Activated CD4-positive, alpha-beta T cell treated with anti-CD3 and anti-CD28 coated beads, Interleukin-2, amount 10 ng/mL, durations not matched to agents 24 days and 14 days (primary cell): ENCODE measurements around the gene RAVER1. TPM values are rescaled to one million over a fixed set of nuclear protein-coding genes. Genes with fewer than 3 reads are reported as not detected.
"Not testable (repeated sequence)": the region's sequence is repeated elsewhere in the genome, so short reads cannot be mapped to it uniquely, and the experiment has no call there.

Source experiments
- DNase-seq: peaks from one replicate; pipeline ENCODE4 v3.0.0; 2022
- H3K27ac Mint-ChIP-seq: one replicate; pipeline ENCODE4 v1.8.0; 2022; ENCODE audit warnings: mild to moderate bottlenecking, mixed read lengths
- H3K27me3 Mint-ChIP-seq: one replicate; pipeline ENCODE4 v1.8.0; 2022; ENCODE audit warnings: mixed read lengths
- H3K36me3 Mint-ChIP-seq: one replicate; pipeline ENCODE4 v1.8.0; 2022; ENCODE audit warnings: low read depth, mild to moderate bottlenecking, mixed read lengths
- H3K4me1 Mint-ChIP-seq: one replicate; pipeline ENCODE4 v1.8.0; 2021; ENCODE audit warnings: mixed read lengths
- H3K4me3 Mint-ChIP-seq: one replicate; pipeline ENCODE4 v1.8.0; 2022; ENCODE audit warnings: mild to moderate bottlenecking, moderate library complexity, mixed read lengths
- H3K9me3 Mint-ChIP-seq: one replicate; pipeline ENCODE4 v1.8.0; 2021; ENCODE audit warnings: mixed read lengths
- intact Hi-C: fragments of 100-400 bp; cut with micrococcal nuclease; formaldehyde crosslinking; loops from one replicate; pipeline ENCODE4 v1.15.1; 2023
- total RNA-seq: library from RNA; stranded (reverse); gene quantifications from 2 replicates; pipeline ENCODE4 v1.2.3, GENCODE V29; 2022

Gene RAVER1
- total RNA-seq, 1 donor from 2014 or later: 96.1 TPM

- no peaks in the 10 kb centered on the region for H3K9me3 Mint-ChIP-seq
- H3K4me3 Mint-ChIP-seq: peak overlapping the region; percentile 12
- intact Hi-C loops: no loop called here
- peaks cover 46% of the 10 kb centered on the region for H3K36me3 Mint-ChIP-seq
- peaks cover 14% of the 10 kb centered on the region for H3K27me3 Mint-ChIP-seq
- no peak for DNase-seq
- H3K4me1 Mint-ChIP-seq: peaks cover 45% of the 10 kb centered on the region
- peak overlapping the region; percentile 7 for H3K27ac Mint-ChIP-seq
These were observed 47.9 kb downstream of the RAVER1 start for GRCh38 chr19:10285393-10285792.

GRCh38 chr19:10284960-10285278, 48.4 kb downstream of the RAVER1 start:
- H3K9me3 Mint-ChIP-seq: no peaks in the 10 kb centered on the region
- peak overlapping the region; percentile 12 for H3K4me3 Mint-ChIP-seq
- DNase-seq: no peak
- peak overlapping the region; percentile 7 for H3K27ac Mint-ChIP-seq
- peaks cover 49% of the 10 kb centered on the region for H3K36me3 Mint-ChIP-seq
- H3K4me1 Mint-ChIP-seq: peaks cover 42% of the 10 kb centered on the region
- intact Hi-C loops: no loop called here
- H3K27me3 Mint-ChIP-seq: peaks cover 10% of the 10 kb centered on the region

GRCh38 chr19:10284065-10284959, 49.0 kb downstream of the RAVER1 start:
- DNase-seq: no peak
- Mint-ChIP-seq H3K4me3 (no peak overlapping the region), H3K4me1 (peaks cover 46% of the 10 kb centered on the region), H3K27me3 (peaks cover 10% of the 10 kb centered on the region), H3K27ac (no peak overlapping the region), H3K36me3 (peaks cover 52% of the 10 kb centered on the region), H3K9me3 (no peaks in the 10 kb centered on the region)
- intact Hi-C loops: no loop called here

GRCh38 chr19:10283301-10284064, 49.8 kb downstream of the RAVER1 start:
- Mint-ChIP-seq H3K4me1 (peaks cover 45% of the 10 kb centered on the region), H3K9me3 (no peaks in the 10 kb centered on the region), H3K36me3 (peaks cover 57% of the 10 kb centered on the region), H3K27me3 (peaks cover 4% of the 10 kb centered on the region), H3K27ac (no peak overlapping the region), H3K4me3 (no peak overlapping the region)
- DNase-seq: no peak
- intact Hi-C loops: no loop called here

GRCh38 chr19:10282043-10282442, 51.3 kb downstream of the RAVER1 start:
- H3K27ac Mint-ChIP-seq, H3K4me3 Mint-ChIP-seq, H3K9me3 Mint-ChIP-seq, DNase-seq, H3K27me3 Mint-ChIP-seq, intact Hi-C loops: not testable (repeated sequence)
- Mint-ChIP-seq H3K4me1 (peaks cover 41% of the 10 kb centered on the region), H3K36me3 (peaks cover 70% of the 10 kb centered on the region)

GRCh38 chr19:10279737-10280442, 53.4 kb downstream of the RAVER1 start:
- no peaks in the 10 kb centered on the region for H3K27me3 Mint-ChIP-seq
- no peak for DNase-seq
- peak overlapping the region; percentile 74 for H3K27ac Mint-ChIP-seq
- intact Hi-C loops: no loop called here
- no peak overlapping the region for H3K4me3 Mint-ChIP-seq
- H3K4me1 Mint-ChIP-seq: peaks cover 22% of the 10 kb centered on the region
- peaks cover 60% of the 10 kb centered on the region for H3K36me3 Mint-ChIP-seq
- H3K9me3 Mint-ChIP-seq: no peaks in the 10 kb centered on the region

GRCh38 chr19:10278935-10279334, 54.4 kb downstream of the RAVER1 start:
- peaks cover 29% of the 10 kb centered on the region for H3K4me1 Mint-ChIP-seq
- no peaks in the 10 kb centered on the region for H3K27me3 Mint-ChIP-seq
- intact Hi-C loops: no loop called here
- DNase-seq: no peak
- peak overlapping the region; percentile 51 for H3K4me3 Mint-ChIP-seq
- H3K27ac Mint-ChIP-seq: peak overlapping the region; percentile 75
- H3K36me3 Mint-ChIP-seq: peaks cover 61% of the 10 kb centered on the region
- no peaks in the 10 kb centered on the region for H3K9me3 Mint-ChIP-seq

- peaks cover 57% of the 10 kb centered on the region for H3K36me3 Mint-ChIP-seq
- H3K27ac Mint-ChIP-seq: no peak overlapping the region
- no peaks in the 10 kb centered on the region for H3K9me3 Mint-ChIP-seq
- DNase-seq: no peak
- intact Hi-C loops: no loop called here
- H3K4me1 Mint-ChIP-seq: peaks cover 33% of the 10 kb centered on the region
- peak overlapping the region; percentile 13 for H3K4me3 Mint-ChIP-seq
- no peaks in the 10 kb centered on the region for H3K27me3 Mint-ChIP-seq
These were observed 55.3 kb downstream of the RAVER1 start for GRCh38 chr19:10277795-10278589.

- Mint-ChIP-seq H3K4me1 (peaks cover 42% of the 10 kb centered on the region), H3K9me3 (no peaks in the 10 kb centered on the region), H3K27me3 (no peaks in the 10 kb centered on the region), H3K4me3 (peak overlapping the region; percentile 69), H3K27ac (peak overlapping the region; percentile 39), H3K36me3 (peaks cover 54% of the 10 kb centered on the region)
- DNase-seq: no peak
- intact Hi-C loops: loop anchor here (5.0 kb wide), 2 partner anchors 43 to 293 kb away; partner anchors contain the start of genes CDKN2D, FDX2 and KRI1
These were observed 58.7 kb downstream of the RAVER1 start for GRCh38 chr19:10274589-10274988.

- H3K4me1 Mint-ChIP-seq: peaks cover 33% of the 10 kb centered on the region
- H3K27me3 Mint-ChIP-seq: no peaks in the 10 kb centered on the region
- no peaks in the 10 kb centered on the region for H3K9me3 Mint-ChIP-seq
- H3K27ac Mint-ChIP-seq: peak overlapping the region; percentile 96
- peak overlapping the region; percentile 96 for H3K4me3 Mint-ChIP-seq
- peaks cover 33% of the 10 kb centered on the region for H3K36me3 Mint-ChIP-seq
- DNase-seq: peak; percentile 80
- intact Hi-C loops: loop anchor here (1.0 to 5.0 kb wide), 5 partner anchors 11 to 296 kb away; partner anchors contain the start of genes CDKN2D, FDX2, KRI1 and RAVER1
These were observed 61.7 kb downstream of the RAVER1 start for GRCh38 chr19:10271543-10272086.

- no peaks in the 10 kb centered on the region for H3K9me3 Mint-ChIP-seq
- DNase-seq: peak; percentile 95
- intact Hi-C loops: loop anchor here (1.0 to 5.0 kb wide), 7 partner anchors 11 to 296 kb away; partner anchors contain the start of genes CDKN2D, FDX2, ICAM4 and KRI1
- H3K4me3 Mint-ChIP-seq: peak within 1 kb of the TSS; percentile 96
- peaks cover 33% of the 10 kb centered on the region for H3K36me3 Mint-ChIP-seq
- H3K4me1 Mint-ChIP-seq: peaks cover 33% of the 10 kb centered on the region
- H3K27ac Mint-ChIP-seq: peak within 1 kb of the TSS; percentile 96
- no peaks in the 10 kb centered on the region for H3K27me3 Mint-ChIP-seq
These were observed 62.5 kb downstream of the RAVER1 start, which contains the start of gene ICAM1 for GRCh38 chr19:10270616-10271394. TSS of gene ICAM1 (plus strand) at chr19:10271120. CDS start at chr19:10271160, 40 bp downstream.

GRCh38 chr19:10270180-10270615, 63.1 kb downstream of the RAVER1 start:
- intact Hi-C loops: loop anchor here (1.0 to 5.0 kb wide), 6 partner anchors 16 to 297 kb away; partner anchors contain the start of genes CDKN2D, FDX2, ICAM4 and KRI1

More at GRCh38 chr19:10270180-10270615, 63.1 kb downstream of the RAVER1 start:
- Mint-ChIP-seq H3K4me3 (peak overlapping the region; percentile 96), H3K9me3 (no peaks in the 10 kb centered on the region), H3K27me3 (no peaks in the 10 kb centered on the region), H3K36me3 (peaks cover 30% of the 10 kb centered on the region), H3K27ac (peak overlapping the region; percentile 96), H3K4me1 (peaks cover 33% of the 10 kb centered on the region)
- peak; percentile 95 for DNase-seq
